ENCODE measurements around the gene CERS6. TPM values are rescaled to one million over a fixed set of nuclear protein-coding genes. Genes with fewer than 3 reads are reported as not detected.

CERS6 gene
- total and polyA plus RNA-seq, 2 of the 8 experiments (the other 6 are each of a cell fraction or from before 2014, with no cell fraction given), result 6.8 to 28.2 TPM

- TF ChIP-seq ATF2 (IDR thresholded peaks at IDR 0.05; ENCODE audit: low read length), result no peak
- no peak for TF ChIP-seq JUND (IDR thresholded peaks at IDR 0.05; ENCODE audit: low read length)
- TF ChIP-seq ASH2L (IDR thresholded peaks at IDR 0.05; ENCODE audit: low read length), result no peak
- TF ChIP-seq TEAD4 (IDR thresholded peaks at IDR 0.05; ENCODE audit: low read depth, low read length), result no peak
- TF ChIP-seq POU5F1 (IDR thresholded peaks at IDR 0.05; ENCODE audit: low read depth, low read length), result no peak
Observed at GRCh38 chr2:168805615-168806014, 349.5 kb downstream of the CERS6 start (continued).
